ENCODE data around the gene TEKTIP1. TPM values are rescaled to one million over a fixed set of nuclear protein-coding genes. Genes with fewer than 3 reads are reported as not detected.

Gene TEKTIP1
- total RNA-seq, 1 experiment from 2014 or later = not detected

- H3K9me3 ChIP-seq (ENCODE audit: control insufficient read depth, insufficient read depth, low read depth, low read length) = no peaks in the 10 kb centered on the region
- no peaks in the 10 kb centered on the region for H3K36me3 ChIP-seq (ENCODE audit: control insufficient read depth, insufficient read depth, low read length)
- H3K4me3 ChIP-seq (ENCODE audit: low read depth in 2 of 2, low read length in 2 of 2) = no peak overlapping the region
- H3K4me1 ChIP-seq (ENCODE audit: control insufficient read depth, insufficient read depth, low read length) = no peaks in the 10 kb centered on the region
- no peaks in the 10 kb centered on the region for H3K27me3 ChIP-seq (ENCODE audit: control insufficient read depth, insufficient read depth, low read length)
- POLR2A ChIA-PET = no interaction called here
- TF ChIP-seq TCF7L2 (IDR thresholded peaks at IDR 0.05; ENCODE audit: low read depth, low read length) (no peak), SIN3A (IDR thresholded peaks at IDR 0.05; ENCODE audit: borderline replicate concordance, insufficient read depth, low read depth, low read length) (no peak), POLR2AphosphoS5 (IDR thresholded peaks at IDR 0.05; ENCODE audit: low read depth, low read length) (no peak)
- TF ChIP-seq, protein P1, sequence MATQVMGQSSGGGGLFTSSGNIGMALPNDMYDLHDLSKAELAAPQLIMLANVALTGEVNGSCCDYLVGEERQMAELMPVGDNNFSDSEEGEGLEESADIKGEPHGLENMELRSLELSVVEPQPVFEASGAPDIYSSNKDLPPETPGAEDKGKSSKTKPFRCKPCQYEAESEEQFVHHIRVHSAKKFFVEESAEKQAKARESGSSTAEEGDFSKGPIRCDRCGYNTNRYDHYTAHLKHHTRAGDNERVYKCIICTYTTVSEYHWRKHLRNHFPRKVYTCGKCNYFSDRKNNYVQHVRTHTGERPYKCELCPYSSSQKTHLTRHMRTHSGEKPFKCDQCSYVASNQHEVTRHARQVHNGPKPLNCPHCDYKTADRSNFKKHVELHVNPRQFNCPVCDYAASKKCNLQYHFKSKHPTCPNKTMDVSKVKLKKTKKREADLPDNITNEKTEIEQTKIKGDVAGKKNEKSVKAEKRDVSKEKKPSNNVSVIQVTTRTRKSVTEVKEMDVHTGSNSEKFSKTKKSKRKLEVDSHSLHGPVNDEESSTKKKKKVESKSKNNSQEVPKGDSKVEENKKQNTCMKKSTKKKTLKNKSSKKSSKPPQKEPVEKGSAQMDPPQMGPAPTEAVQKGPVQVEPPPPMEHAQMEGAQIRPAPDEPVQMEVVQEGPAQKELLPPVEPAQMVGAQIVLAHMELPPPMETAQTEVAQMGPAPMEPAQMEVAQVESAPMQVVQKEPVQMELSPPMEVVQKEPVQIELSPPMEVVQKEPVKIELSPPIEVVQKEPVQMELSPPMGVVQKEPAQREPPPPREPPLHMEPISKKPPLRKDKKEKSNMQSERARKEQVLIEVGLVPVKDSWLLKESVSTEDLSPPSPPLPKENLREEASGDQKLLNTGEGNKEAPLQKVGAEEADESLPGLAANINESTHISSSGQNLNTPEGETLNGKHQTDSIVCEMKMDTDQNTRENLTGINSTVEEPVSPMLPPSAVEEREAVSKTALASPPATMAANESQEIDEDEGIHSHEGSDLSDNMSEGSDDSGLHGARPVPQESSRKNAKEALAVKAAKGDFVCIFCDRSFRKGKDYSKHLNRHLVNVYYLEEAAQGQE (IDR thresholded peaks at IDR 0.05; ENCODE audit: insufficient read depth in 1 of 2, low read depth in 2 of 2, low read length in 1 of 2) = no peak
- TF ChIP-seq, protein P2, sequence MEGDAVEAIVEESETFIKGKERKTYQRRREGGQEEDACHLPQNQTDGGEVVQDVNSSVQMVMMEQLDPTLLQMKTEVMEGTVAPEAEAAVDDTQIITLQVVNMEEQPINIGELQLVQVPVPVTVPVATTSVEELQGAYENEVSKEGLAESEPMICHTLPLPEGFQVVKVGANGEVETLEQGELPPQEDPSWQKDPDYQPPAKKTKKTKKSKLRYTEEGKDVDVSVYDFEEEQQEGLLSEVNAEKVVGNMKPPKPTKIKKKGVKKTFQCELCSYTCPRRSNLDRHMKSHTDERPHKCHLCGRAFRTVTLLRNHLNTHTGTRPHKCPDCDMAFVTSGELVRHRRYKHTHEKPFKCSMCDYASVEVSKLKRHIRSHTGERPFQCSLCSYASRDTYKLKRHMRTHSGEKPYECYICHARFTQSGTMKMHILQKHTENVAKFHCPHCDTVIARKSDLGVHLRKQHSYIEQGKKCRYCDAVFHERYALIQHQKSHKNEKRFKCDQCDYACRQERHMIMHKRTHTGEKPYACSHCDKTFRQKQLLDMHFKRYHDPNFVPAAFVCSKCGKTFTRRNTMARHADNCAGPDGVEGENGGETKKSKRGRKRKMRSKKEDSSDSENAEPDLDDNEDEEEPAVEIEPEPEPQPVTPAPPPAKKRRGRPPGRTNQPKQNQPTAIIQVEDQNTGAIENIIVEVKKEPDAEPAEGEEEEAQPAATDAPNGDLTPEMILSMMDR (IDR thresholded peaks at IDR 0.05) = no peak
- DNase-seq (ENCODE audit: low read depth, low spot score) = no peak
- no TSS peak for BruUV-seq (replicated peaks)
- ATAC-seq = no peak
- intact Hi-C loops (cut with micrococcal nuclease; ENCODE audit: unreplicated experiment) = no loop called here
- no peak overlapping the region for H3K27ac ChIP-seq (ENCODE audit: low read length)
- in situ Hi-C loops (cut with HindIII; ENCODE audit: low pct_unique_long_range_greater_than_20kb, low sequenced_read_pairs) = no loop called here
- CTCF ChIA-PET = no interaction called here
Observed at GRCh38 chr19:3493651-3494050, 45.3 kb upstream of the TEKTIP1 start.

DNA sequence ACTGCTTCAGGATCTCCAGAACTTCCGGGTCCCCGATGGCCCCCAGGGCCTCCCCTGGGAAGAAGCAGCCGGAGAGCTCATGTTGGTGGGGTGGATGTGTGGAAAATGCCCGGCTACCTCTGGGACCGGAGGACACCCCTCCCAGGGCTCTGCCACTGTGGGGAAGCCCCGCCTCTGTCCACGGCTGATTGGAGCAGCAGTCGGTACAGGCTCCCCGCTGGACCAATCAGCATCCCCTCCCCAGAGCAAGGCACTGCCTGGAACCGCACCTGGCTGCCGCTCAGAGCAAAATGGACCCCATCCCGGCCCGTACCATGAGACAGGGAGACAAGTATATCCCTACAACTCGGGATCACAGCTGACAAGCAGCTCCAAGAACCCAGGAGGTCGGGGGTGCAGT lies 44.9 kb upstream of the TEKTIP1 start:
- ATAC-seq (peak; percentile 89), DNase-seq (ENCODE audit: low read depth, low spot score) (no peak)
- intact Hi-C loops (cut with micrococcal nuclease; ENCODE audit: unreplicated experiment) (no loop called here), in situ Hi-C loops (cut with HindIII; ENCODE audit: low pct_unique_long_range_greater_than_20kb, low sequenced_read_pairs) (no loop called here)
- POLR2A ChIA-PET = no interaction called here
- CTCF ChIA-PET = no interaction called here
- BruUV-seq (replicated peaks) = no TSS peak
- H3K4me1 ChIP-seq (ENCODE audit: control insufficient read depth, insufficient read depth, low read length) = no peaks in the 10 kb centered on the region
- H3K9me3 ChIP-seq (ENCODE audit: control insufficient read depth, insufficient read depth, low read depth, low read length) = no peaks in the 10 kb centered on the region
- no peaks in the 10 kb centered on the region for H3K27me3 ChIP-seq (ENCODE audit: control insufficient read depth, insufficient read depth, low read length)
- no peak overlapping the region for H3K4me3 ChIP-seq (ENCODE audit: low read depth in 2 of 2, low read length in 2 of 2)
- H3K27ac ChIP-seq (ENCODE audit: low read length) = no peak overlapping the region
- TF ChIP-seq, protein P1 (IDR thresholded peaks at IDR 0.05; ENCODE audit: insufficient read depth in 1 of 2, low read depth in 2 of 2, low read length in 1 of 2) = no peak
- TF ChIP-seq TCF7L2 (IDR thresholded peaks at IDR 0.05; ENCODE audit: low read depth, low read length) = no peak
- TF ChIP-seq, protein P2 (IDR thresholded peaks at IDR 0.05) = no peak
- no peak for TF ChIP-seq POLR2AphosphoS5 (IDR thresholded peaks at IDR 0.05; ENCODE audit: low read depth, low read length)
- TF ChIP-seq SIN3A (IDR thresholded peaks at IDR 0.05; ENCODE audit: borderline replicate concordance, insufficient read depth, low read depth, low read length) = no peak
- H3K36me3 ChIP-seq (ENCODE audit: control insufficient read depth, insufficient read depth, low read length) = no peaks in the 10 kb centered on the region
